ENCODE data around the gene PYGM.
A peak's percentile ranks its signal among the peaks of the same experiment; 100 is the strongest.

Gene PYGM

DNA sequence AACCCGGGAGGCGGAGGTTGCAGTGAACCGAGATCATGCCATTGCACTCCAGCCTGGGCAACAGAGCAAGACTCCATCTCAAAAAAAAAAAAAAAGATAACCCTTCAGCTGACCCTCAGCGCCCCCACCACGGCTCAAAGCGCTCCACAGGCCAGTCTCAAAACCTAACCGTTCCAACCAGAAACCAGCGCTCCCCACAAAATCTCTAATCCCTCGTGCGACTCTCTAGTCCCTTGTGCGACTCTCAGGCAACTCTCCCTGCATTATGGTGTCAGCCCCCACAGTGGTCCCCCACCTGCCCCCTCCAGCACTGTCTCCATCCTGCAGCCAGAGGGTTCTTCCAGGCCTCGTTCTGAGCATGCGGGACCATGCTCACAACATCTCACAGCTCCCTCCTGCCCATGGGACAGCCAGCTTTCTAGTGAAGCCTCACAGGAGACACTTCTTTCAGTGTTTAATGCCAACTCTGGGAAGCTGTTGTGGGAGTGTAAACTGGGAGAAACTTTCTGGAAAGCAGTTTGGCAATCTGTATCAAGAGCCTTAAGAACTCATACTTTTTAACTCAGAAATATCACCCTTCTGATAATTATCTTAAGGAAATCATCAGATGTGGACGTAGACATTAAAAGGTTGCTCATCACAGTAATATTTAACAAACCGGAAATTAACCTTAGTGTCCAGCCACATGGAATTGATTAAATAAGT is 11.7 kb downstream of the PYGM start:
- Histone ChIP-seq H3K36me3 (ENCODE audit: insufficient read depth, low read length) (no peaks in the 10 kb centered on the region), H3K27ac (peak overlapping the region; percentile 72), H3K4me3 (no peak overlapping the region), H3K9ac (ENCODE audit: insufficient read length) (no peak overlapping the region), H3K9me3 (ENCODE audit: low read depth, low read length) (no peaks in the 10 kb centered on the region)
- no peak for TF ChIP-seq POLR2AphosphoS5 (IDR thresholded peaks at IDR 0.05; ENCODE audit: borderline replicate concordance, low read depth, low read length)
- no peak for TF ChIP-seq FOXP2 (optimal IDR thresholded peaks at IDR 0.05; ENCODE audit: control extremely low read depth, extremely low read length, insufficient read depth)
- no peak for TF ChIP-seq EZH2 (IDR thresholded peaks at IDR 0.05)
- DNase-seq (ENCODE audit: low read depth, low spot score) = no peak

DNA sequence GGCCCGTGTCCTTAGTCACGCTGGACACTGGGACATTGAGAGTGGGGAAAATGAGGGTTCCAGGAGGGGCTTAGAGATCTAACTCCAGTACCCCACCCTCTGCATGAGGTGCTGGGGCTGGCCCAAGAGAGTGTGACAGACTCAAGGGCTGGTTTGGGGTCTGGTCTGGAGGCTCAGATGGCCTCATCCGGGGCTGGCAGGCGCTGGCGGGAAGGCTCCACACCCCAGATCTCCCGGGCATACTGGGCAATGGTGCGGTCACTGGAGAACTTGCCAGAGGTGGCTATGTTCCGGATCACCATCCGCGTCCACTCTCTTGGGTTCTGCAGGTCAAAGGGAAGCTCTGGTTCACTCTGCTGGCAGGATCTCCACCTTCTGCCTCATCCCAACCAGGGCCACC is 13.3 kb downstream of the PYGM start:
- no peaks in the 10 kb centered on the region for H3K9me3 ChIP-seq (ENCODE audit: low read depth, low read length)
- H3K4me3 ChIP-seq = no peak overlapping the region
- H3K36me3 ChIP-seq (ENCODE audit: insufficient read depth, low read length) = no peaks in the 10 kb centered on the region
- H3K27ac ChIP-seq = no peak overlapping the region
- no peak overlapping the region for H3K9ac ChIP-seq (ENCODE audit: insufficient read length)
- no peak for DNase-seq (ENCODE audit: low read depth, low spot score)
- no peak for TF ChIP-seq EZH2 (IDR thresholded peaks at IDR 0.05)
- TF ChIP-seq FOXP2 (optimal IDR thresholded peaks at IDR 0.05; ENCODE audit: control extremely low read depth, extremely low read length, insufficient read depth) = no peak

DNA sequence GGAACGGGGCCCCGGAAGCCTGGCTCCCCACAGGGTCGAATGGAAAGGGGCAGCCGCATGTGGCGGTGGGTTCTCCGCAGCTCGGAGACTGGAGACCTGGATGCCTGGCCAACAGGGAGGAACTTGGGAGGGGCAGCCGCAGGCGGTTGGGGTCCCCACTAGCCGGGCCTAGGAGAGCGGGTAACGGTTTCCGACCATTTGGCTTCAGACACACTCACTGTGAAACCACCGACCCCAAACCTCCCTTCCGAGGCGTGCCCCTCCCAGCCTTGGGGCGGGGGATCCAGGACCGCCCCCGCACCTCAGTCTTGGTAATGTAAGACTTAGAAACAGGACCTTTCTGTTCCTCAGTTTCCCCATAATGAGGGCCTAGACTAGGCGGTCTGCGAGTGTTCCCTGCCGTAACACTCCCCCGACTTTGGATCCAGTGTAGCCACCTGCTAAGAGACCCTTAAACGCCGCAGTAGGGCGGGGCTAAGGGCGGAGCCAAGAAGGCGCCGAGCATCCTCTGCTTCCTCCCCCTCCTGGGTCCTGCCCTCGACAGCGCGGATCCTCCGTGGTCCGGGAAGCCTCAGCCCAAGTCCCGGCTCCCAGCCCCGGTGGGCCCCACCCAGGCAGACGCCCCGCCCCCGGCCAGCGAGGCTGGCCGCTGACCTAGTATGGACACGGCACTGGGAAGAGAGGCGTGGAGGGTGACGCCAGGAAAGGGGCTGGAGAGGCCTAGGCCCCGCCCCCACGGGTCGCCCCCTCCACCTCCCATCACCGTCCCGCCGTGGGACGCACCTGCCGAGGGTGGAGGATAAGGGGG is 14.0 kb downstream of the PYGM start:
- TF ChIP-seq POLR2AphosphoS5 (IDR thresholded peaks at IDR 0.05; ENCODE audit: borderline replicate concordance, low read depth, low read length) = 0 out of 2 replicates have a peak, but pooled peaks have one; percentile 10
- no peak for TF ChIP-seq EZH2 (IDR thresholded peaks at IDR 0.05)
- Histone ChIP-seq H3K36me3 (ENCODE audit: insufficient read depth, low read length) (no peaks in the 10 kb centered on the region), H3K4me3 (peak overlapping the region; percentile 78), H3K27ac (no peak overlapping the region), H3K9ac (ENCODE audit: insufficient read length) (no peak overlapping the region), H3K9me3 (ENCODE audit: low read depth, low read length) (no peaks in the 10 kb centered on the region)
- no peak for DNase-seq (ENCODE audit: low read depth, low spot score)

DNA sequence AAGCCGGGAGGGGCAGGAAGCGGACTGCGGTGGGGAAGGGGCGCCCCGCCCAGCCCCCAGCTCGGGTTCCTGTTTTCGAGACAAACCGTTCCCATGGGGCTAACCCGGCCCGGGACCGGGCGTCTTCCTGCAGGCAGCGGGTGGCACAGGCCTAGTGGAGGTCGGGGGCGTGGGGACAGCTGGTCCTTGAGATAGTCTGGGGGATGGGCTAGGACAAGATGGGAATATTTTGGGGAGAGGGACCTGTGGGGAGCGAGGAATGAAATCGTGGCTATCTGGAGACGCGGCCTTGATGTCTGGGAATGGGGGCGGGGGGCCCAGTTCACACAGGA is 14.6 kb downstream of the PYGM start:
- H3K9ac ChIP-seq (ENCODE audit: insufficient read length) = peak overlapping the region; percentile 53
- TF ChIP-seq POLR2AphosphoS5 (IDR thresholded peaks at IDR 0.05; ENCODE audit: borderline replicate concordance, low read depth, low read length) (no peak), FOXP2 (optimal IDR thresholded peaks at IDR 0.05; ENCODE audit: control extremely low read depth, extremely low read length, insufficient read depth) (no peak), EZH2 (IDR thresholded peaks at IDR 0.05) (no peak)
- no peak for DNase-seq (ENCODE audit: low read depth, low spot score)
- no peaks in the 10 kb centered on the region for H3K36me3 ChIP-seq (ENCODE audit: insufficient read depth, low read length)
- H3K9me3 ChIP-seq (ENCODE audit: low read depth, low read length) = no peaks in the 10 kb centered on the region
- no peak overlapping the region for H3K27ac ChIP-seq
- H3K4me3 ChIP-seq = peak overlapping the region; percentile 78

DNA sequence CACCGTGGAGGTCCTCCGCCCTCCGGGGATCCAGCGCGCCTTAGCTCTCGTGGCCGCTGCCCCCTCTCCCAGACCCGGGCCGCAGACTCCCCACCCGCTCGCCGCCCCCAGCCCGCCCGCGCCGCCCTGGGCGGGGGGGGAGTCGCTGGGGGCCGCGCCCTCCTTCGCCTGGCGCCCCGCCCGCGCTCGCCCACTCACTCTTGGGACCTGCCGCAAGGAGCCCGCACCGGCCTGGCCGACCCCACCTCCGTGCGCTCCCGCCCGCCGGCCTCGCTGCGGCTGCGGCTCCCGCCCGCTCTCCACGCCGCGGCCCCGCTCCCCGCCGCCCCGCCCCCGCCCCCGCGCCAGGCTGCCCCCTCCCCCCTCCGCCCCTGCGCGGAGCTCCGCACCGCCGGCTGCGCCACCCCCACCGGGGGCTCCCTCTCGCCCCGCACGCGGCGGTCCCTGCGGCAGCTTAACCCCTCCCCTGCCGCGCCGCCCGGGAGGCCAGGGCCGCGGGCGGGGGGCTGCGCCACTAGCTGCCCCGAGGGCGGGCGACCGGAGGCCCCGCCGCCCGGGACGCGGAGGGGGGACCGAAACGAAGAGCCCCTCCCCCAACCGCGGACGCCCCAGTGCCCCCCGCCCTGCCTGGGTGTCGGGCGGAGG is 15.1 kb downstream of the PYGM start:
- no peak for DNase-seq (ENCODE audit: low read depth, low spot score)
- peak overlapping the region; percentile 61 for H3K9ac ChIP-seq (ENCODE audit: insufficient read length)
- no peaks in the 10 kb centered on the region for H3K36me3 ChIP-seq (ENCODE audit: insufficient read depth, low read length)
- peak overlapping the region; percentile 78 for H3K4me3 ChIP-seq
- TF ChIP-seq EZH2 (IDR thresholded peaks at IDR 0.05) = no peak
- no peaks in the 10 kb centered on the region for H3K9me3 ChIP-seq (ENCODE audit: low read depth, low read length)
- no peak overlapping the region for H3K27ac ChIP-seq

DNA sequence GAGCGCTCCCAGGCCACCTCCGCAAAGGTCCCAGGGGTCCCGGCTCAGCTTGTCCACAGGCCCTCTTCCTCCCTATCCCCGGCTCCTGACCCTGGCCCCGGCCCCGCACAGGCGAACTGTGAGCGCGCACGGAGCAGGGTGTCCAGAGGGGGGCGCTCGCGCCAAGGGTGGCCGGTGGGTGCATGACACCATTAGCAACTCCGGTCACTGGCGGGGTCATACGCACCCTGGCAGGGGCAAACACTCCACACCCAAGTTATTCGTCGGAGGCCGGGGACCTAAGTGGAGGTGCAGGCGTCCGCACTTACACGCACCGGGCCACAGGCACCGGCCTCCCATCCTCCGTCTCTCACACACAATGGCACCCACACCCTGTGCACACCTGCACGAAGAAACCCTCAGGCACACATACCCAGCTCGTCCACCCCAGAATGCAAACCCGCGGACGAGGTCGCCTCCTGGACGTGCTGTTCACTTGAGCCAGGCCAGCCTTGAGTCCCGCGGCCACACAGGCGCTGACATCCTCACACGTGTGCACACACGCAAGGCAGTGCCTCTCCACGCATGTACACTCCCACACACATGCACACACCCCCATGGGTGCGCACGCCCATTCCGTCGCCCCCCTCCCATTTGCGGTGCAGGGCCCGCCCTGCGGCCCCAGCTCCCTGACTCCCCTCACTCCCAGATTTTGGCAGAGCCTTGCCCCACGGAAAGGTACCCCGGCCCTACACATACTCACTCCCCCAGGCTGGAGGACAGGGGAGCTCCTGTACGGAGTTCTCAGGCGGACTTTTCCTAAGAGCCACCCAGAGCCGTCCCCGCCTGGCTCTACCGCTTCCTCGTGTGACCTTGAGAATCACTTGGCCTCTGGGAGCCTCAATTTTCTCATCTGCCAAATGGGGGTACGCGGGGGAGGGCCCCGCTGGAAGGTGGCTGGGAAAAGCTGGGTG is 15.9 kb downstream of the PYGM start, which contains the start of gene RASGRP2:
Gene RASGRP2 (minus strand): TSS at position 552 of the 953 bp plus-strand sequence. CDS start 1,276 bp downstream, outside the sequence.
- H3K9me3 ChIP-seq (ENCODE audit: low read depth, low read length) = no peaks in the 10 kb centered on the region
- H3K4me3 ChIP-seq = peak within 1 kb of the TSS; percentile 78
- no peak within 1 kb of the TSS for H3K27ac ChIP-seq
- TF ChIP-seq FOXP2 (optimal IDR thresholded peaks at IDR 0.05; ENCODE audit: control extremely low read depth, extremely low read length, insufficient read depth) (no peak), POLR2AphosphoS5 (IDR thresholded peaks at IDR 0.05; ENCODE audit: borderline replicate concordance, low read depth, low read length) (no peak), EZH2 (IDR thresholded peaks at IDR 0.05) (no peak)
- H3K36me3 ChIP-seq (ENCODE audit: insufficient read depth, low read length) = no peaks in the 10 kb centered on the region
- DNase-seq (ENCODE audit: low read depth, low spot score) = no peak
- H3K9ac ChIP-seq (ENCODE audit: insufficient read length) = peak within 1 kb of the TSS; percentile 61

DNA sequence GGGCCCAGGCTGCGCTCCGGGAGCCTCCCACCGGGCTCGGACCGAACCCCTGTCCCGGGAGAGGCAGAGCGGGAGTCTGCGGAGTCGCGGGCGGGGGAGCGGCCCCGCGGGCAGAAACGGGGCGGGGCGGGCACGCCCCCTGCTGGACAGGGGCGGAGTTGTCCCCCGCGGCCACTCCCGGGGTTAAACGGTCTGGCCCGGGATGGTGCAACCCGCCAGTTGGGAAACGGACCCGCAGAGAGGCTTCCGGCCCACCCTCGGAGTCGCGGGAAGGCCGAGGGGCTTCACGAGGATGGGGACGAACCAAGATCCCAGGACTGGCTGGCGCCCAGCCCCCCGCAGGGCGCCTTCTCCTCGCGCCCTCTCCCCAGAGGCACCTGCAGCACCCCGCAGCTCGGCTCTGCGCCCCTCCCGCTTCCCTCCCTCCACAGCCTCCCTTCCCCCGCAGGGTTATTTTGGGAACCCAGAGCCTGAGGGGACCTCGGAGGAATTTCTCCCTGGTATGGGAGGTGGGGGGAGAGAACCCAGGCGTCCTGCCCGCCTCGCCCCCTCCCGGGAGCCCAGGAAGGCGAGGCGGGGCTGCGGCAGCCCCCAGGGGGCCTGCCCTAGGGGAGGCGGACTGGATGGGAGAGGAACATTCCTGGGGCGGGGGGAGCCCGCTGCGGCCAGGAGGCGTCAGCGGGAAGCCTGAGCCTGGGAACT is 16.7 kb downstream of the PYGM start:
- H3K9ac ChIP-seq (ENCODE audit: insufficient read length) = peak overlapping the region; percentile 22
- H3K36me3 ChIP-seq (ENCODE audit: insufficient read depth, low read length) = no peaks in the 10 kb centered on the region
- peak overlapping the region; percentile 78 for H3K4me3 ChIP-seq
- no peaks in the 10 kb centered on the region for H3K9me3 ChIP-seq (ENCODE audit: low read depth, low read length)
- TF ChIP-seq EZH2 (IDR thresholded peaks at IDR 0.05) (no peak), POLR2AphosphoS5 (IDR thresholded peaks at IDR 0.05; ENCODE audit: borderline replicate concordance, low read depth, low read length) (no peak), FOXP2 (optimal IDR thresholded peaks at IDR 0.05; ENCODE audit: control extremely low read depth, extremely low read length, insufficient read depth) (no peak)
- H3K27ac ChIP-seq = no peak overlapping the region
- no peak for DNase-seq (ENCODE audit: low read depth, low spot score)
